ENCODE data around the gene MET. TPM values are rescaled to one million over a fixed set of nuclear protein-coding genes. Genes with fewer than 3 reads are reported as not detected.

The MET gene
- total RNA-seq, 2 donors from 2014 or later, result 2.5 to 7.3 TPM

- Histone ChIP-seq H3K4me3 (ENCODE audit: low read length) (no peak overlapping the region), H3K27ac (ENCODE audit: low read depth, low read length) (no peak overlapping the region), H3K27me3 (ENCODE audit: control insufficient read depth, insufficient read depth, low read length, poor library complexity, severe bottlenecking) (no peaks in the 10 kb centered on the region), H3K4me1 (ENCODE audit: control insufficient read depth, insufficient read depth, low read length) (peaks cover 12% of the 10 kb centered on the region), H3K9ac (ENCODE audit: extremely low read depth, low read length, poor library complexity, severe bottlenecking) (no peak overlapping the region), H3K36me3 (ENCODE audit: control insufficient read depth, insufficient read depth, low read length) (no peaks in the 10 kb centered on the region), H3K9me3 (ENCODE audit: control insufficient read depth, low read length) (no peaks in the 10 kb centered on the region)
- no peaks in the 10 kb centered on the region for H3K27me3 Mint-ChIP-seq (ENCODE audit: insufficient read depth)
- no peaks in the 10 kb centered on the region for H3K36me3 Mint-ChIP-seq (ENCODE audit: low read depth)
- TF ChIP-seq CTCF (conservative IDR thresholded peaks at IDR 0.05), result no peak
- peaks cover 37% of the 10 kb centered on the region for H3K4me1 Mint-ChIP-seq
- H3K27ac Mint-ChIP-seq, result no peak overlapping the region
- WGBS, 2 experiments (ENCODE audit: insufficient coverage in 1 of 2, insufficient read length in 1 of 2), result 93% methylated on average over 1 of the region's 1 CpG; no CpG with 5 or more reads in 1 of the 2 experiments
- no peak for DNase-seq
- peaks cover 8% of the 10 kb centered on the region for H3K9me3 Mint-ChIP-seq
- no peak overlapping the region for H3K4me3 Mint-ChIP-seq
Observed at GRCh38 chr7:116708861-116709260, 36.9 kb downstream of the MET start.

DNA sequence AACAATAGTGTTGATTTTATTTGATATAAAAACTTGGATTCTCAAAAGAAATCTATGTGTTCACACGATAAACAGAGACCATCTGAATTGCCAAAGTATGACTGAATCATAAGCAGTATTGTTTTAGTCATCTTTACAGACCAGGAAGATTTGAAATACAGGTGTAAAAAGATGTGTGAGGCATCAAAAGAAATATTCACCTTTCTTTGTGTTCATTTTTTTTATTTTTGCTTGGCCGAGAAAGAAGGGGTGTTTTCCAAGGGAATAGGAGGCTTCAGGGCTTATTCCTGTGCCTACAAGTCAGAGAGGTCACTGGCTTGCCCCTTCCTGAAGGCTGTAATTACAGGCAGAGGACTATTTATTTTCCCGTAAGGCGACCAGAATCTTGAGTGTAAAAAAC, 37.3 kb downstream of the MET start:
- 92 to 97% methylated on average over 4 of the region's 4 CpGs for WGBS, 2 experiments (ENCODE audit: insufficient coverage in 1 of 2, insufficient read length in 1 of 2)
- Histone ChIP-seq H3K27ac (ENCODE audit: low read depth, low read length) (no peak overlapping the region), H3K27me3 (ENCODE audit: control insufficient read depth, insufficient read depth, low read length, poor library complexity, severe bottlenecking) (no peaks in the 10 kb centered on the region), H3K9me3 (ENCODE audit: control insufficient read depth, low read length) (no peaks in the 10 kb centered on the region), H3K4me1 (ENCODE audit: control insufficient read depth, insufficient read depth, low read length) (peaks cover 12% of the 10 kb centered on the region), H3K9ac (ENCODE audit: extremely low read depth, low read length, poor library complexity, severe bottlenecking) (no peak overlapping the region), H3K36me3 (ENCODE audit: control insufficient read depth, insufficient read depth, low read length) (no peaks in the 10 kb centered on the region), H3K4me3 (ENCODE audit: low read length) (no peak overlapping the region)
- H3K27ac Mint-ChIP-seq, result no peak overlapping the region
- TF ChIP-seq CTCF (conservative IDR thresholded peaks at IDR 0.05), result no peak
- no peaks in the 10 kb centered on the region for H3K36me3 Mint-ChIP-seq (ENCODE audit: low read depth)
- peaks cover 37% of the 10 kb centered on the region for H3K4me1 Mint-ChIP-seq
- no peak overlapping the region for H3K4me3 Mint-ChIP-seq
- H3K9me3 Mint-ChIP-seq, result peaks cover 8% of the 10 kb centered on the region
- DNase-seq, result no peak
- H3K27me3 Mint-ChIP-seq (ENCODE audit: insufficient read depth), result no peaks in the 10 kb centered on the region

DNA sequence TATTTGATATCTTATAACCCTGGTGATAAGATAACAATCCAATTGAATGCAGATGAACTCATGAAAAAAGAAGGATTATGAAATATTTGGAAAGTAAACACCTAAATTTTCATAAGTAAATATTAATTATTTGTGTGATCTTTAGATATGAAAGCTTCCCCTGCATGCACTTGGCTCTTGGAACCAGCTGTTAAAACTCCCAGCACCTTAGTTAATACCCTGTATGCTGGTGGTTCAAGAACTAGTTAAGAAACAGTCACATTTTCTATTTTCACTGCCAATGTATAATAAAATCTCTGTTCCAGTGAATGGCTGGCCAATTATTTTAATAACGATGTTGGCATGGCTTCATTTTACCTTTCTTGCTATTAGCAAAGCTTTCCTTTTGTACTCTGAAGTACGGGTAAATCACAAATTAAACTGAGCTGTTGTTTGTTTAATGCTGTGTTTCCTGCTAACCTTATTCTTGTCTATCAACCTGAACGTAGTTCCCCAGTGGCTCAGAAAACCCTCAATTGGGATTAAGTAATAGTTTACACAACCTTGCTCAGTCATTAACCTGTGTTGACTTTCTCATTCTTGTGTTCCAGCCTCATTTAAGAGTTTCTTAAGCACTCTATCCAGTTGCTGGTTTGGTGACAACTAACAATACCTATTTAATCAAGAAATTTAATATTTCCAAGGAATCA, 38.9 kb downstream of the MET start:
- Histone ChIP-seq H3K9me3 (ENCODE audit: control insufficient read depth, low read length) (no peaks in the 10 kb centered on the region), H3K4me3 (ENCODE audit: low read length) (no peak overlapping the region), H3K27me3 (ENCODE audit: control insufficient read depth, insufficient read depth, low read length, poor library complexity, severe bottlenecking) (no peaks in the 10 kb centered on the region), H3K27ac (ENCODE audit: low read depth, low read length) (no peak overlapping the region), H3K9ac (ENCODE audit: extremely low read depth, low read length, poor library complexity, severe bottlenecking) (no peak overlapping the region), H3K4me1 (ENCODE audit: control insufficient read depth, insufficient read depth, low read length) (peaks cover 12% of the 10 kb centered on the region), H3K36me3 (ENCODE audit: control insufficient read depth, insufficient read depth, low read length) (no peaks in the 10 kb centered on the region)
- Mint-ChIP-seq H3K27me3 (ENCODE audit: insufficient read depth) (peaks cover 2% of the 10 kb centered on the region), H3K27ac (no peak overlapping the region), H3K9me3 (peaks cover 8% of the 10 kb centered on the region), H3K36me3 (ENCODE audit: low read depth) (no peaks in the 10 kb centered on the region), H3K4me1 (peaks cover 37% of the 10 kb centered on the region), H3K4me3 (no peak overlapping the region)
- no peak for TF ChIP-seq CTCF (conservative IDR thresholded peaks at IDR 0.05)
- no peak for DNase-seq
- WGBS, 2 experiments (ENCODE audit: insufficient coverage in 1 of 2, insufficient read length in 1 of 2), result 70 to 97% methylated on average over 3 of the region's 3 CpGs
